HG03571 (cell line): ENCODE data around the gene SNX32.

Source experiments
- ATAC-seq: cut with Tn5 transposase; IDR thresholded peaks from one replicate; pipeline ENCODE4 v1.9.1; 2021; ENCODE audit not compliant: unreplicated experiment

SNX32 gene

GRCh38 chr11:65897020-65897471 lies 63.3 kb downstream of the SNX32 start:
- no peak for ATAC-seq

GRCh38 chr11:65898656-65899355 lies 65.0 kb downstream of the SNX32 start:
- ATAC-seq: no peak

- ATAC-seq: no peak
Measured at GRCh38 chr11:65899356-65900124, 65.8 kb downstream of the SNX32 start.

- ATAC-seq: peak; percentile 75
Measured at GRCh38 chr11:65900125-65900898, 66.5 kb downstream of the SNX32 start, which contains the start of gene FOSL1. FOSL1 (minus strand) TSS chr11:65900388; CDS start chr11:65900339, 49 bp downstream.

GRCh38 chr11:65900899-65901180 lies 67.1 kb downstream of the SNX32 start:
- ATAC-seq: no peak

GRCh38 chr11:65903068-65903481 lies 69.3 kb downstream of the SNX32 start:
- no peak for ATAC-seq
